Esophagus squamous epithelium (tissue), 4 donors: ENCODE results near the gene ZNF219.

Source experiments
- CTCF ChIP-seq, 6 experiments: fragments of 450-650 bp in 4 of 6; fragments of 200-600 bp in 2 of 6; sonication (generic) in 2 of 6; IDR thresholded peaks; one replicate each; pipeline ENCODE4 v1.5.1; 2016 to 2019; ENCODE audit warnings: antibody characterized with exemption in 6 of 6, mild to moderate bottlenecking in 4 of 6, moderate library complexity in 4 of 6
- POLR2A ChIP-seq, 4 donors: fragments of 450-650 bp; IDR thresholded peaks; one replicate each; pipeline ENCODE4 v1.6.1; 2017; ENCODE audit warnings: antibody characterized with exemption in 4 of 4, mild to moderate bottlenecking in 4 of 4, moderate library complexity in 3 of 4

- no peak for TF ChIP-seq POLR2A (IDR thresholded peaks at IDR 0.05)
- no peak for TF ChIP-seq CTCF (IDR thresholded peaks at IDR 0.05)
Observed at GRCh38 chr14:21049271-21049673, 49.2 kb downstream of the ZNF219 start.
